ENCODE results near the gene FIGN. TPM values are rescaled to one million over a fixed set of nuclear protein-coding genes. Genes with fewer than 3 reads are reported as not detected.

Gene FIGN
- total RNA-seq, 1 experiment from 2014 or later = 2.0 TPM

GRCh38 chr2:163687217-163687616 lies 48.6 kb downstream of the FIGN start:
- in situ Hi-C loops (cut with HindIII; ENCODE audit: low pct_unique_long_range_greater_than_20kb, low sequenced_read_pairs) = no loop called here
- peak; percentile 11 for DNase-seq (ENCODE audit: low read depth, low spot score)

DNA sequence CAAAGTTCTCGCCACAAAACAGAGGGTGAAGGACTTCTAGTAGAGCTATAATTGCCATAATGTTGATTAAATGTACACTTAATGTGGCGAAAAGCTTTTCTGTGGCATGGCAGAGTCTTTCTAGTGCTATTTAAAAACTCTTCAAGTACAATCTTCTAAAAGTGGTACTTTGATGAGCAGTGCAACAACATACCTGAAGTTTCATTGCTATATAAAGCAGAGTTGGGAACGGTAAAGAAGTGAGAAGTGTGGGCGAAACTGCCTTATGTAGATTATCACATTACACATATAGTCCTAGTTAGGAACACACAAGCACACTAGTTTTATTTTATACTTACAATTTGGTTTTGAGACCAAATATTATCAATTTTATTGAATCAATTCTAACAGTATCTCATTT lies 49.5 kb downstream of the FIGN start:
- no peak for DNase-seq (ENCODE audit: low read depth, low spot score)
- in situ Hi-C loops (cut with HindIII; ENCODE audit: low pct_unique_long_range_greater_than_20kb, low sequenced_read_pairs) = no loop called here

DNA sequence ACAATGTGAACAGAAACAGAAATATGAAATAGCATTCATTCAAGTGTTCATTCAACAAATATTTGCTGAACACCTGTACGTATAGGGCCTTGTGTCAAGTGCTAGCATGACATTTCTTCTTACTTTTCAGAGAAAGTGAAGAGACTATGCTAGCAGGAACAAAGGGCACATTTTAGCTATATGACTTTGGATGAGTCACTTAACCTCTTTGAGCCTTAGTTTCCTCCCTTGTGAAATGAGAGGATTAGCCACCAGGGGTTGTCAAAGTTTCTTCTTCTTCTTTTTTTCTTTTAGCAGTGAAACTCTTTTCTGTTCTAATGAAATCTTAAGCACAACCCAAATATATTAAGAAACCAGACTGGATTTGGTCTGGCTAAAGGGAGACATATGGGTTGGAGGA lies 53.1 kb downstream of the FIGN start:
- in situ Hi-C loops (cut with HindIII; ENCODE audit: low pct_unique_long_range_greater_than_20kb, low sequenced_read_pairs) = no loop called here
- peak; percentile 60 for DNase-seq (ENCODE audit: low read depth, low spot score)

- DNase-seq (ENCODE audit: low read depth, low spot score) = no peak
- in situ Hi-C loops (cut with HindIII; ENCODE audit: low pct_unique_long_range_greater_than_20kb, low sequenced_read_pairs) = no loop called here
Measured at GRCh38 chr2:163681745-163682144, 54.1 kb downstream of the FIGN start.

- no peak for DNase-seq (ENCODE audit: low read depth, low spot score)
- in situ Hi-C loops (cut with HindIII; ENCODE audit: low pct_unique_long_range_greater_than_20kb, low sequenced_read_pairs) = no loop called here
Measured at GRCh38 chr2:163675388-163675787, 60.4 kb downstream of the FIGN start.

DNA sequence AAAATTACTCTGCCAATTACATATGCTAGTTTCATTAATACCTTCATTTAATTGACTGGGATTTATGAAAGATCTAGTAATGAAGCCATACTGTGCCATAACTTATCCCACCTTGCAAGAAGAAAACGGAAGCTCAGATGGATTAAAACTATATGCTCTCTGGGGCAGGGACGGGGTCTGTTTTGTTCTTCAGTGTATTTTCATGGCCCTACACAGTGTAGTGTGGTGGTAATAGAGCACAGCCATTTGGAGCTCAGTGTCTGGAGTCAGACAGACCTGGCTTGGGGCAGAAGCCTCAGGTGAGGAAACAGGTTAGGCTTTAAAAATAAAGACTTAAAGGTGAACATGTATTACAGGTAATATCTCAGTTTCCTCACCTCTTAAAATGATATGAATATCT lies 62.3 kb downstream of the FIGN start:
- in situ Hi-C loops (cut with HindIII; ENCODE audit: low pct_unique_long_range_greater_than_20kb, low sequenced_read_pairs) = no loop called here
- no peak for DNase-seq (ENCODE audit: low read depth, low spot score)

- in situ Hi-C loops (cut with HindIII; ENCODE audit: low pct_unique_long_range_greater_than_20kb, low sequenced_read_pairs) = no loop called here
- no peak for DNase-seq (ENCODE audit: low read depth, low spot score)
Measured at GRCh38 chr2:163670929-163671328, 64.9 kb downstream of the FIGN start.

DNA sequence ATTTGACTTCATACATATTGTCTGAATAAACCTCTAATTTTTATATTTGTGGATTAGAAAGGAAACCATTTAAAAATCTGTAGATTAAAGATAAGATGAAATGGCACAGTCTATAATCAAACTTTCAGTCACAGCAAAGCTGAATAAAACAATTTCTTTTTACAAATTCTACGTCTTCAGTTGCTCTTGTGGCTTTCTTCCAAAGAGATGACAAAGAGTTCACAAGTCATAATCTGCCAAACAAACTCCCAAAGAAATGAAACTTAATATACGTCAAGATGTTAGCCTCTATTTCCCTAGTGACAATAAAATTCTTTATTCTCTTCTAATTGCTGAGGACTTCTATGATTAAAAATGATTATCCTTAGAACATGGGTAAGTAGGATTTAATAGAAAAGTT lies 66.3 kb downstream of the FIGN start:
- no peak for DNase-seq (ENCODE audit: low read depth, low spot score)
- in situ Hi-C loops (cut with HindIII; ENCODE audit: low pct_unique_long_range_greater_than_20kb, low sequenced_read_pairs) = no loop called here

DNA sequence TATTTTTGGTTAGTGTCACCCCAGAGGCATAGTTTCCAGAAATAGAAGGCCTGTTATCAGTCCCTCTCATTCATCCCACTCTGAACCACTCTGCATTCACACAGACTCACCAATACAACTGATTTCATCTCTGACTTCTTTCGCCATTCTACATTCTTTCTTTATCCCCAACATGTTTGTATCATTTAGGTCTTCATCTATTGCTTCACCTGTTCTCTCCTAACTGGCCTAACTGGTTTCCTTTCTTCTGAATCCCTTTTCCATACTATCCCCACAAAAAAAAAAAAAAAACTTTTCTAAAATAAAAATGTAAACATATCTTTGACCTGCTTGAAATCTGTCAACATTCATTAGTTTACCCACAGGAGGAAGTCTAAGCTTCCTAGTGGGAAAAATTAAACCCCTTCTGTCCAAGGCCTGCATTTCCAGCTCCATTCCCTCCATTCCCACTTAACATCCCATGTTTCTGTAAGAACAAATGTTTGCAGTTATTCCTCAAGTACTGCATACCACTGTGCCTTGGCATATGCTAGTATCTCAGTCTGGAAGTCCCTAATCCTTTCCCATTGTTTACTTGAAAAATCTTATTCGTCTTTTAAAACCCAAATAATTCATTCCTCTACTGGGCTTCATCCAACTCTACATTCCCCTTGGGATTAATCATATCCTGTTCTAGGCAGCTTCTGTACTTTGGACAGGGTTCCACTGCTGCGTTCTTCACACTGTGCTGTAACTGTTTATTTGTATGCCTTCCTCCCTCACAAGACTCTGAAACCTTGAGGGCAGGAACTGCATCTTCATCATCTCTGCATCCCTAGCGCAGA lies 68.5 kb downstream of the FIGN start:
- DNase-seq (ENCODE audit: low read depth, low spot score) = no peak
- in situ Hi-C loops (cut with HindIII; ENCODE audit: low pct_unique_long_range_greater_than_20kb, low sequenced_read_pairs) = no loop called here

GRCh38 chr2:163665817-163666216 lies 70.0 kb downstream of the FIGN start:
- in situ Hi-C loops (cut with HindIII; ENCODE audit: low pct_unique_long_range_greater_than_20kb, low sequenced_read_pairs) = no loop called here
- DNase-seq (ENCODE audit: low read depth, low spot score) = no peak

DNA sequence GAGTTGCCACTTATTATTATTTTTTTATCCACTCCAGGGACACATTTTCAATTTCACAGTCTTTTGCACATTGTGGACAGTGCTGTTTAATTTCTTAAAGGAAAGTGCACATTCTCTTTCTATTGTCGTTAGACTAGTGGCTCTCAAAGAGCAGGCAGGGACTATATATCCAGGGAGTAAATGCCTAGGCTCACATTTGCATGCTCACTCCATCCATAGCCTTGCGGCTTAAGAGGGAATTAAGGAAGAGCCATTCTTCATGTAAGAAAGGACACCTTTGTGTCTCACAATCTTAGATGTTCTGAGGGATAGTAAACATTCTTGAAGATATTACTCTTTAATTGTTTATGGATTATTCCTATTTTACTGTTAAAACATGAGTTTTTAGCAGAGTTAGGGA lies 70.8 kb downstream of the FIGN start:
- DNase-seq (ENCODE audit: low read depth, low spot score) = no peak
- in situ Hi-C loops (cut with HindIII; ENCODE audit: low pct_unique_long_range_greater_than_20kb, low sequenced_read_pairs) = no loop called here

DNA sequence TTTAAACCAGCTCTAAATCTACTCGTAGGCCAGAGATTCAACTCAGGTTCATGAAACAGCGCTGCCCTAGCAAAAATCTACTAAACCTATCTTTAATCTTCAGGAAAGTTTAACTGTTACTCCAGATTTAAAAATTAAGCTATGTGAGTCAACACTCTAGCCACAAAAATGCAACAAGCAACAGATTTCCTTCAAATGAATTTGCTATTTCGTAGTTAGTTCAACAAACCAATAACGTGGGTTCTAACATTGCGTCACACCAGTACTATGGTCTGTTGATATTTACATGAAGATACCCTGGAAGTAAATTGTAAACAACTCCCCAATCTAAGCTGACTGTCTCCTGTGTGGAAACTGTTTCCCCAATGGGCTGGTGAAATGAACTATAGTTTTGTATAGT lies 71.2 kb downstream of the FIGN start:
- in situ Hi-C loops (cut with HindIII; ENCODE audit: low pct_unique_long_range_greater_than_20kb, low sequenced_read_pairs) = no loop called here

GRCh38 chr2:163662141-163662780 lies 73.5 kb downstream of the FIGN start:
- in situ Hi-C loops (cut with HindIII; ENCODE audit: low pct_unique_long_range_greater_than_20kb, low sequenced_read_pairs) = no loop called here
- no peak for DNase-seq (ENCODE audit: low read depth, low spot score)

More for the DNA sequence above, 71.2 kb downstream of the FIGN start:
- no peak for DNase-seq (ENCODE audit: low read depth, low spot score)

DNA sequence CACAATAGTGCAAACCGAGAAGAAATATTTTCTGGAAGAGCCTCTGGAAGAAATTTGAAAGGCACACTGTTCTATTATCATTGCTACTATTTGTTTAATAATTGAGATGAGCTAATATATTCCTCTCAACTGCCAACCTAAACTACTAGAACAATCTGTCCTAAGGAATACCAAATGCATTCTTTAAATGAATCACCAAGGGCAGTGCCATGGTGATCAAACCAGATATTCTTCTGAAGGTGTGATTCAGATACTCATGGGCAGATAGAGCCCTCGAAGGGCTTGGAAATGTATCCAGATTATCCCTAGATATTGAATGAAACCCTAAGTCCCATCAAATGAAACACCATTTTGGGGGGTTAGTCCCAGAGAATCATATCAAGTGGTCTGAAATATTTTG lies 76.6 kb downstream of the FIGN start:
- in situ Hi-C loops (cut with HindIII; ENCODE audit: low pct_unique_long_range_greater_than_20kb, low sequenced_read_pairs) = no loop called here
- DNase-seq (ENCODE audit: low read depth, low spot score) = no peak

GRCh38 chr2:163658556-163658955 lies 77.3 kb downstream of the FIGN start:
- in situ Hi-C loops (cut with HindIII; ENCODE audit: low pct_unique_long_range_greater_than_20kb, low sequenced_read_pairs) = no loop called here
- no peak for DNase-seq (ENCODE audit: low read depth, low spot score)

- in situ Hi-C loops (cut with HindIII; ENCODE audit: low pct_unique_long_range_greater_than_20kb, low sequenced_read_pairs) = no loop called here
- no peak for DNase-seq (ENCODE audit: low read depth, low spot score)
Measured at GRCh38 chr2:163657281-163657656, 78.5 kb downstream of the FIGN start.

DNA sequence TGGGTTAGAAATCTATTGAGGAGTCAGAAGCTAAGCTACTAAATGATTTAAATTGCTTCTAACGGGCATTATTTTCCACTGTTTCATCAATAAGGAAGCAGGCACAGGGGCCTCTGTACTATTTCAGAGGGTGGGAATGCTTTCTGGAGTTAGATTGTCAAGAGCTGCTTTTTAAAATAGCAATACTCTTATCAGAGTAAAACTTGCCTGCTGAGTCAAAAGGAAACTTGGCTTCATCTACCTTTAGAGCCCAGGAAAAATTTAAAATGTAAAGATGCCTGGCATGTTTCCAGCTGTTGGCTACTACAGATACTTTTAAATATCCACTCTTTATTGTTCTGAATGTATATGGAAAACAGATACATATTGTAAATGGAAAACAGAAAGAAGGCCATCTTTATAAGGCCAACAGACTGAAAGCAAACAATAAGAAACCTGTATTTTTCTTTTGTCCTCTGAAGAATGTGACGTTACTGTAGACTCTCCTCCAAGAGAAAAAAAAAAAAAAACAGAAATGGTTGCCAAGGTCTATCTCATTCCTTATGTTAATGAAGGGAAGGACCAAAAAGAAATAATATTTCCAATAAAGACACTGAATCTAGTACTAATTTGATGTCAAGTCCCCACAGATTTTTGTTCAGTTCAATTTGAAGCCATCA lies 79.1 kb downstream of the FIGN start:
- in situ Hi-C loops (cut with HindIII; ENCODE audit: low pct_unique_long_range_greater_than_20kb, low sequenced_read_pairs) = no loop called here
- DNase-seq (ENCODE audit: low read depth, low spot score) = no peak

- in situ Hi-C loops (cut with HindIII; ENCODE audit: low pct_unique_long_range_greater_than_20kb, low sequenced_read_pairs) = no loop called here
- DNase-seq (ENCODE audit: low read depth, low spot score) = no peak
Measured at GRCh38 chr2:163655667-163656066, 80.1 kb downstream of the FIGN start.

DNA sequence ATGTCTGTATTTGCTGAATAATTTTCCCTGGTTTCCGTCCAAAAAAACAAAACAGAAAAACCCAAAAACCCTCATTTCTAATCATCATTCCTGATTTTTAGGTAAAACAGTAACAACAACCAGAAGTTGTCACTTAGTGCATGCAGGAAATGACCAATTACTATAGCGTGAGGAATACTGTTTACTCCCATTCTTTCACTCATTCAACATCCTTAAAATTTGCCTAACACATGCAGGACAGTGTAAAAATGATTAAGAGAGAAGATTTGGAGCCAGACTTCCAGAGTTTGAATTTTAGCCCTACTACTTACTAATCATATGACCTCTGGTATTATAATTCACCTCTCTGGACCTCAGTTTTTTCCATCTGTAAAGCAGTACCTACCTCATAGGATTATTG lies 83.1 kb downstream of the FIGN start:
- in situ Hi-C loops (cut with HindIII; ENCODE audit: low pct_unique_long_range_greater_than_20kb, low sequenced_read_pairs) = no loop called here
- no peak for DNase-seq (ENCODE audit: low read depth, low spot score)

Measured in SK-MEL-5 (cell line).